Urinary bladder (tissue), 4 donors: ENCODE data around the gene PRKCQ. TPM values are rescaled to one million over a fixed set of nuclear protein-coding genes. Genes with fewer than 3 reads are reported as not detected.

Experiments
- DNase-seq: peaks from one replicate; pipeline ENCODE4 v3.0.0-alpha.2; 2015; ENCODE audit errors: extremely low spot score
- H3K27ac ChIP-seq: one replicate; pipeline ENCODE4 v1.5.1; 2013; ENCODE audit warnings: low read depth, mild to moderate bottlenecking, moderate library complexity
- H3K36me3 ChIP-seq: one replicate; pipeline ENCODE4 v1.6.1; 2013; ENCODE audit warnings: mild to moderate bottlenecking, moderate library complexity; ENCODE audit not compliant: insufficient read depth
- H3K4me1 ChIP-seq: one replicate; pipeline ENCODE4 v1.6.1; 2013; ENCODE audit warnings: mild to moderate bottlenecking, moderate library complexity; ENCODE audit not compliant: insufficient read depth
- H3K4me3 ChIP-seq: one replicate; pipeline ENCODE4 v1.5.1; 2013; ENCODE audit warnings: low read depth, low read length
- WGBS: extraction: QIAGEN DNeasy Blood & Tissue Kit; methylation state at CpG from one replicate; pipeline ENCODE4 v1.1.7; 2013; 5-methylcytosine and 5-hydroxymethylcytosine counted together
- polyA plus RNA-seq: library from polyadenylated mRNA; stranded (reverse); fragments of 200-250 nt; gene quantifications from one replicate; pipeline ENCODE4 v1.2.3, GENCODE V29; 2013
- total RNA-seq: library from RNA; depleted of rRNA; stranded (reverse); fragments of >200 nt; gene quantifications from one replicate; pipeline ENCODE4 v1.2.3, GENCODE V29; 2014
- donor health status: healthy with polysubstance abuse.
- donor health status: healthy.

PRKCQ gene
- total and polyA plus RNA-seq, 2 donors = 0.49 to 3.2 TPM

GRCh38 chr10:6570893-6571292 is 9.2 kb downstream of the PRKCQ start:
- no peaks in the 10 kb centered on the region for H3K36me3 ChIP-seq
- H3K27ac ChIP-seq = no peak overlapping the region
- no peaks in the 10 kb centered on the region for H3K4me1 ChIP-seq
- WGBS = 62% methylated on average over 11 of the region's 11 CpGs
- DNase-seq = no peak
- no peak overlapping the region for H3K4me3 ChIP-seq

- H3K4me3 ChIP-seq = no peak overlapping the region
- WGBS = 72% methylated on average over 7 of the region's 7 CpGs
- H3K36me3 ChIP-seq = no peaks in the 10 kb centered on the region
- no peak overlapping the region for H3K27ac ChIP-seq
- DNase-seq = no peak
- no peaks in the 10 kb centered on the region for H3K4me1 ChIP-seq
Measured at GRCh38 chr10:6569259-6569658, 10.8 kb downstream of the PRKCQ start.

- H3K27ac ChIP-seq = no peak overlapping the region
- H3K4me3 ChIP-seq = no peak overlapping the region
- H3K4me1 ChIP-seq = no peaks in the 10 kb centered on the region
- DNase-seq = no peak
- no peaks in the 10 kb centered on the region for H3K36me3 ChIP-seq
- WGBS = 82% methylated on average over 8 of the region's 8 CpGs
Measured at GRCh38 chr10:6567884-6568283, 12.2 kb downstream of the PRKCQ start.

- no peak overlapping the region for H3K4me3 ChIP-seq
Measured at GRCh38 chr10:6567203-6567703, 12.8 kb downstream of the PRKCQ start.

GRCh38 chr10:6565588-6565987 is 14.5 kb downstream of the PRKCQ start:
- no peak overlapping the region for H3K4me3 ChIP-seq
- DNase-seq = no peak

More at GRCh38 chr10:6567203-6567703, 12.8 kb downstream of the PRKCQ start:
- H3K4me1 ChIP-seq = no peaks in the 10 kb centered on the region
- H3K36me3 ChIP-seq = no peaks in the 10 kb centered on the region
- no peak overlapping the region for H3K27ac ChIP-seq
- WGBS = 73% methylated on average over 5 of the region's 5 CpGs
- no peak for DNase-seq

GRCh38 chr10:6564367-6564766 is 15.7 kb downstream of the PRKCQ start:
- Histone ChIP-seq H3K27ac (no peak overlapping the region), H3K4me1 (no peaks in the 10 kb centered on the region), H3K4me3 (no peak overlapping the region), H3K36me3 (no peaks in the 10 kb centered on the region)
- WGBS = 83% methylated on average over 5 of the region's 5 CpGs
- no peak for DNase-seq

More at GRCh38 chr10:6565588-6565987, 14.5 kb downstream of the PRKCQ start:
- 46% methylated on average over 4 of the region's 4 CpGs for WGBS
- Histone ChIP-seq H3K4me1 (no peaks in the 10 kb centered on the region), H3K36me3 (no peaks in the 10 kb centered on the region), H3K27ac (no peak overlapping the region)

GRCh38 chr10:6563731-6564130 is 16.3 kb downstream of the PRKCQ start:
- Histone ChIP-seq H3K36me3 (no peaks in the 10 kb centered on the region), H3K4me3 (no peak overlapping the region), H3K27ac (no peak overlapping the region), H3K4me1 (no peaks in the 10 kb centered on the region)
- WGBS = 71% methylated on average over 6 of the region's 6 CpGs
- no peak for DNase-seq

GRCh38 chr10:6563075-6563474 is 17.0 kb downstream of the PRKCQ start:
- no peaks in the 10 kb centered on the region for H3K4me1 ChIP-seq
- no peaks in the 10 kb centered on the region for H3K36me3 ChIP-seq
- no peak for DNase-seq
- H3K27ac ChIP-seq = no peak overlapping the region
- WGBS = 83% methylated on average over 7 of the region's 7 CpGs
- no peak overlapping the region for H3K4me3 ChIP-seq

GRCh38 chr10:6562221-6562620 is 17.9 kb downstream of the PRKCQ start:
- Histone ChIP-seq H3K4me1 (no peaks in the 10 kb centered on the region), H3K36me3 (no peaks in the 10 kb centered on the region), H3K27ac (no peak overlapping the region), H3K4me3 (no peak overlapping the region)
- no peak for DNase-seq
- 76% methylated on average over 7 of the region's 7 CpGs for WGBS

- no peak for DNase-seq
- no peaks in the 10 kb centered on the region for H3K36me3 ChIP-seq
- no peak overlapping the region for H3K27ac ChIP-seq
- 66% methylated on average over 4 of the region's 4 CpGs for WGBS
- H3K4me3 ChIP-seq = no peak overlapping the region
- no peaks in the 10 kb centered on the region for H3K4me1 ChIP-seq
Measured at GRCh38 chr10:6561552-6561951, 18.5 kb downstream of the PRKCQ start.

- no peak for DNase-seq
- no peaks in the 10 kb centered on the region for H3K4me1 ChIP-seq
- no peaks in the 10 kb centered on the region for H3K36me3 ChIP-seq
- no peak overlapping the region for H3K27ac ChIP-seq
- no peak overlapping the region for H3K4me3 ChIP-seq
- WGBS = 93% methylated on average over 12 of the region's 12 CpGs
Measured at GRCh38 chr10:6558759-6559461, 21.2 kb downstream of the PRKCQ start.

GRCh38 chr10:6558272-6558671 is 21.8 kb downstream of the PRKCQ start:
- Histone ChIP-seq H3K4me3 (no peak overlapping the region), H3K27ac (no peak overlapping the region), H3K36me3 (no peaks in the 10 kb centered on the region), H3K4me1 (no peaks in the 10 kb centered on the region)
- 57% methylated on average over 2 of the region's 2 CpGs for WGBS
- DNase-seq = no peak

- DNase-seq = no peak
- H3K36me3 ChIP-seq = no peaks in the 10 kb centered on the region
- no peak overlapping the region for H3K4me3 ChIP-seq
- no peak overlapping the region for H3K27ac ChIP-seq
- 90% methylated on average over 7 of the region's 7 CpGs for WGBS
- no peaks in the 10 kb centered on the region for H3K4me1 ChIP-seq
Measured at GRCh38 chr10:6553937-6554336, 26.1 kb downstream of the PRKCQ start.

- WGBS = 63% methylated on average over 9 of the region's 9 CpGs
- H3K36me3 ChIP-seq = no peaks in the 10 kb centered on the region
- no peak for DNase-seq
- no peak overlapping the region for H3K4me3 ChIP-seq
- H3K27ac ChIP-seq = peak overlapping the region; percentile 11
- no peaks in the 10 kb centered on the region for H3K4me1 ChIP-seq
Measured at GRCh38 chr10:6543431-6544005, 36.6 kb downstream of the PRKCQ start.
